Liver (tissue), 3 donors: ENCODE results near the gene SLC39A10.

Experiments used
- CTCF ChIP-seq: fragments of 150-350 bp; IDR thresholded peaks from 2 replicates; pipeline ENCODE4 v1.5.1; 2017; ENCODE audit warnings: improper control_type of control experiment, low read depth, low read length; ENCODE audit not compliant: missing input control
- HNF4A ChIP-seq, 2 donors: conservative IDR thresholded peaks; 2 replicates each; pipeline ENCODE4 v1.6.1; 2016; ENCODE audit warnings: antibody characterized with exemption in 2 of 2, mild to moderate bottlenecking in 2 of 2
- JUND ChIP-seq, 2 donors: IDR thresholded peaks; 2 replicates each; pipeline ENCODE4 v1.6.1; 2016; ENCODE audit warnings: antibody characterized with exemption in 2 of 2
- NR2F2 ChIP-seq: IDR thresholded peaks from 2 replicates; pipeline ENCODE4 v1.6.1; 2016; ENCODE audit warnings: antibody characterized with exemption
- RAD21 ChIP-seq, 2 donors: IDR thresholded peaks; 2 replicates each; pipeline ENCODE4 v1.6.1; 2016; ENCODE audit warnings: antibody characterized with exemption in 2 of 2, mild to moderate bottlenecking in 2 of 2
- RXRA ChIP-seq, 2 donors: IDR thresholded peaks; 2 replicates each; pipeline ENCODE4 v1.6.1; 2017 to 2018; ENCODE audit warnings: antibody characterized with exemption in 2 of 2, mild to moderate bottlenecking in 1 of 2
- TAF1 ChIP-seq: conservative IDR thresholded peaks from 2 replicates; pipeline ENCODE4 v1.6.1; 2016; ENCODE audit warnings: antibody characterized with exemption, mild to moderate bottlenecking
- TF ChIP-seq, protein P1 (sequence below): IDR thresholded peaks from 2 replicates; pipeline ENCODE4 v1.6.1; 2016; ENCODE audit warnings: antibody characterized with exemption
- donor health status: healthy.
- donor health status: healthy.

DNA sequence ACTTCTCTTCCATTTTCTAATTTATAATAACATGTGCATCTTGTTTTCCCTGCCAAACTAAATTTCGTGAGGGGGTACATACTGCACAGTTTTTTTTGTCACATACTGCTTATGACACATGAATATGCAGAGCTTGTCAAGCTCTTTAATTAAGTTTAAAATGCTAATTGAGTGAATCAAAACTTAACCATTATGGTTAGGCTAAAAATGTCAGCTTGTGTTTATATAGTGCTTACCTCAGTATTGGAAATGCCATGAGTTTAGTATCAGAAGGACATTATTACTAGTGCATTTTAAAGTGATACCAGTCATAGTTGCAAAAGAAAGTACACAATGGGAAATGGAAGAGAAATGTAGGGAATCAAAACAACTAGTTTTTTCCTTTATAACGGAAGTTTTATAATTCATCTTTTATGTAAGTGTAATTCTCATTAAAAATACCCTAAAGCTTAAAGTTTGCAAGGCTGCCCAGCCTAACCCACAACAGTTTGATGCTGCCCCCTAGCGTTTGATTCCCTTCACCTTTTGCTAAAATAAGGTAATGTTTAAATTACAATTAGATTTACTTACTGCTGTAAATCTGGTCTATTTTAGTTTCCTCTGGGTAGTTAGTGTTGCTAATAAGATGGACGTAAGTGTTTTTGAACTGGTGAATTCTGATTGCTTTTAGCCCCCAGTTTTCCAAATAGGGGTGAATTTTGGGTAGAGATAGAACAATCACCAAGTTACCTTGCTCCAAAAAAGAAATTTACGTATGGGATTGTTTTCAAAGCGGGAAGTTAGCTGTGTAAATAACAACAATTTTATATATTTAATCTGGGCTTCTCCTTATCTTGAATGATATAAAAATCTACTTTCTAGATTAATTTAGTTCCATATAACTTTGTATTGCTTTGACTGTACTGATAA lies 3.2 kb downstream of the SLC39A10 start:
- TF ChIP-seq CTCF (peak; percentile 66), RAD21 (IDR thresholded peaks at IDR 0.05) (peak; percentile 92 to 95), NR2F2 (no peak), JUND (IDR thresholded peaks at IDR 0.05) (no peak), RXRA (IDR thresholded peaks at IDR 0.05) (no peak), TAF1 (no peak), HNF4A (conservative IDR thresholded peaks at IDR 0.05) (no peak)
- TF ChIP-seq, protein P1, sequence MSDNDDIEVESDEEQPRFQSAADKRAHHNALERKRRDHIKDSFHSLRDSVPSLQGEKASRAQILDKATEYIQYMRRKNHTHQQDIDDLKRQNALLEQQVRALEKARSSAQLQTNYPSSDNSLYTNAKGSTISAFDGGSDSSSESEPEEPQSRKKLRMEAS, result no peak
